Mesodermal cell (in vitro differentiated cells): ENCODE data around the gene SECISBP2.

Experiments used
- H3K27ac ChIP-seq: 2 replicates; pipeline ENCODE4 v1.7.0; 2013; ENCODE audit warnings: mild to moderate bottlenecking, low read depth, low read length, moderate library complexity; ENCODE audit not compliant: severe bottlenecking
- H3K36me3 ChIP-seq: 2 replicates; pipeline ENCODE4 v1.7.1; 2013; ENCODE audit warnings: mild to moderate bottlenecking, low read length, moderate library complexity; ENCODE audit not compliant: control insufficient read depth, insufficient read depth
- H3K4me1 ChIP-seq: one replicate; pipeline ENCODE4 v1.7.1; 2013; ENCODE audit warnings: mild to moderate bottlenecking, low read length; ENCODE audit not compliant: insufficient read depth, control insufficient read depth, poor library complexity, severe bottlenecking
- H3K4me3 ChIP-seq: 2 replicates; pipeline ENCODE4 v1.7.0; 2013; ENCODE audit warnings: low read length, control low read depth, mild to moderate bottlenecking; ENCODE audit not compliant: insufficient read depth, poor library complexity, severe bottlenecking; ENCODE audit errors: extremely low read depth
- H3K9me3 ChIP-seq: 2 replicates; pipeline ENCODE4 v1.7.1; 2013; ENCODE audit warnings: mild to moderate bottlenecking, low read length, moderate library complexity; ENCODE audit not compliant: control insufficient read depth
- WGBS, 2 experiments: methylation state at CpG; one replicate each; pipeline ENCODE4 v1.1.5; 2013; ENCODE audit warnings: missing lambda C conversion rate in 2 of 2; ENCODE audit not compliant: insufficient coverage in 2 of 2; 5-methylcytosine and 5-hydroxymethylcytosine counted together

The SECISBP2 gene

GRCh38 chr9:89390068-89390555, 71.8 kb downstream of the SECISBP2 start:
- H3K27ac ChIP-seq: no peak overlapping the region
- H3K36me3 ChIP-seq: no peaks in the 10 kb centered on the region
- H3K4me3 ChIP-seq: no peak overlapping the region
- 87 to 96% methylated on average over 8 to 9 of the region's 10 CpGs for WGBS, 2 experiments
- H3K9me3 ChIP-seq: no peaks in the 10 kb centered on the region
- no peaks in the 10 kb centered on the region for H3K4me1 ChIP-seq

- Histone ChIP-seq H3K4me1 (no peaks in the 10 kb centered on the region), H3K27ac (no peak overlapping the region), H3K9me3 (no peaks in the 10 kb centered on the region), H3K36me3 (no peaks in the 10 kb centered on the region), H3K4me3 (no peak overlapping the region)
- 94 to 98% methylated on average over 4 of the region's 5 CpGs for whole genome bisulfite sequencing, 2 experiments
These were observed 72.3 kb downstream of the SECISBP2 start for GRCh38 chr9:89390578-89391116.

- H3K4me3 ChIP-seq: no peak overlapping the region
- no peaks in the 10 kb centered on the region for H3K4me1 ChIP-seq
- no peaks in the 10 kb centered on the region for H3K9me3 ChIP-seq
- peaks cover 3% of the 10 kb centered on the region for H3K36me3 ChIP-seq
- 91 to 99% methylated on average over 5 to 6 of the region's 6 CpGs for WGBS, 2 experiments
- H3K27ac ChIP-seq: no peak overlapping the region
These were observed 73.3 kb downstream of the SECISBP2 start for GRCh38 chr9:89391585-89391984.

GRCh38 chr9:89394412-89394811, 76.1 kb downstream of the SECISBP2 start:
- Histone ChIP-seq H3K27ac (no peak overlapping the region), H3K9me3 (no peaks in the 10 kb centered on the region), H3K4me3 (no peak overlapping the region), H3K4me1 (no peaks in the 10 kb centered on the region), H3K36me3 (peaks cover 3% of the 10 kb centered on the region)
- 89 to 96% methylated on average over 6 to 8 of the region's 12 CpGs for WGBS, 2 experiments

- H3K4me3 ChIP-seq: no peak overlapping the region
- peaks cover 3% of the 10 kb centered on the region for H3K36me3 ChIP-seq
- no peaks in the 10 kb centered on the region for H3K4me1 ChIP-seq
- H3K27ac ChIP-seq: no peak overlapping the region
- H3K9me3 ChIP-seq: no peaks in the 10 kb centered on the region
- 87 to 91% methylated on average over 9 to 10 of the region's 11 CpGs for WGBS, 2 experiments
These were observed 77.8 kb downstream of the SECISBP2 start for GRCh38 chr9:89395931-89396710.

- H3K4me1 ChIP-seq: no peaks in the 10 kb centered on the region
- no peaks in the 10 kb centered on the region for H3K9me3 ChIP-seq
- no peak overlapping the region for H3K4me3 ChIP-seq
- no peak overlapping the region for H3K27ac ChIP-seq
- H3K36me3 ChIP-seq: peaks cover 3% of the 10 kb centered on the region
- 80 to 85% methylated on average over 1 to 5 of the region's 5 CpGs for WGBS, 2 experiments
These were observed 79.2 kb downstream of the SECISBP2 start for GRCh38 chr9:89397471-89397870.

- 92 to 97% methylated on average over 5 of the region's 5 CpGs for WGBS, 2 experiments
- Histone ChIP-seq H3K36me3 (peaks cover 3% of the 10 kb centered on the region), H3K9me3 (no peaks in the 10 kb centered on the region), H3K4me3 (no peak overlapping the region), H3K4me1 (no peaks in the 10 kb centered on the region), H3K27ac (no peak overlapping the region)
These were observed 80.3 kb downstream of the SECISBP2 start for GRCh38 chr9:89398621-89399020.

- Histone ChIP-seq H3K36me3 (peaks cover 3% of the 10 kb centered on the region), H3K4me3 (no peak overlapping the region)
These were observed 82.3 kb downstream of the SECISBP2 start for GRCh38 chr9:89400403-89401116.

GRCh38 chr9:89402695-89403427, 84.6 kb downstream of the SECISBP2 start:
- H3K36me3 ChIP-seq: no peaks in the 10 kb centered on the region
- H3K9me3 ChIP-seq: no peaks in the 10 kb centered on the region
- no peak overlapping the region for H3K27ac ChIP-seq
- 92 to 95% methylated on average over 14 of the region's 14 CpGs for WGBS, 2 experiments
- no peaks in the 10 kb centered on the region for H3K4me1 ChIP-seq
- no peak overlapping the region for H3K4me3 ChIP-seq

More at GRCh38 chr9:89400403-89401116, 82.3 kb downstream of the SECISBP2 start:
- 93 to 96% methylated on average over 12 of the region's 12 CpGs for WGBS, 2 experiments
- Histone ChIP-seq H3K4me1 (no peaks in the 10 kb centered on the region), H3K9me3 (no peaks in the 10 kb centered on the region), H3K27ac (no peak overlapping the region)

- no peaks in the 10 kb centered on the region for H3K9me3 ChIP-seq
- no peaks in the 10 kb centered on the region for H3K4me1 ChIP-seq
- H3K36me3 ChIP-seq: no peaks in the 10 kb centered on the region
- 90 to 94% methylated on average over 10 to 11 of the region's 11 CpGs for WGBS, 2 experiments
- no peak overlapping the region for H3K27ac ChIP-seq
- no peak overlapping the region for H3K4me3 ChIP-seq
These were observed 85.8 kb downstream of the SECISBP2 start for GRCh38 chr9:89404074-89404473.
